ENCODE data around the gene COPZ1.
"Not testable (repeated sequence)": the region's sequence is repeated elsewhere in the genome, so short reads cannot be mapped to it uniquely, and the experiment has no call there.

The COPZ1 gene

DNA sequence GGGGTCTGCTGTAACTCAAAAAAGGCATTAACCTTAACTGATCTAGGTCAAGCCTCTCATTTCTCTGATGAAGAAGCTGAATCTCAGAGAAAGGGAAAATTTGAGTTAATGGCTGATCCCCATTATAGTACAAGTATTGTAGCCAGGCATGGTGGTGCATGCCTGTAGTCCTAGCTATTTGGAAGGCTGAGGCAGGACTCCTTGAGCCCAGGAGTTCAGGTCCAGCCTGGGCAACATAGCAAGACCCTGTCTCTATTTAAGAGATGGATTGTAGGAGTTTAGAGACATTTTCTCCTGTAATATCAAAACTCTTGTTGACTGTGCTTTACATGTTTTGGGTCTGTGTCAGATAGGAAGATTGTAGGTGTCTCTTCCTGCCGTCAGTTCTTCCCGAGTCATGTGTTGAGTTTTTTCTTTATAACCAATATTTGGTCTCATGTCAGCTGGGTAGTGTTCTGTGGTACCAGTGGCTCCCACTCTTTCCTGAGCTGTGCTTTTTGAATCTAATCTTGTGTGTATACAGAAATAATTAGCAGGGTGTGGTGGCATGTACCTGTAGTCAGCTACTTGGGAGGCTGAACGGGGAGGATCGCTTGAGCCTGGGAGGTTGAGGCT lies 8.6 kb downstream of the COPZ1 start:
- no peak for DNase-seq (ENCODE audit: low spot score)

DNA sequence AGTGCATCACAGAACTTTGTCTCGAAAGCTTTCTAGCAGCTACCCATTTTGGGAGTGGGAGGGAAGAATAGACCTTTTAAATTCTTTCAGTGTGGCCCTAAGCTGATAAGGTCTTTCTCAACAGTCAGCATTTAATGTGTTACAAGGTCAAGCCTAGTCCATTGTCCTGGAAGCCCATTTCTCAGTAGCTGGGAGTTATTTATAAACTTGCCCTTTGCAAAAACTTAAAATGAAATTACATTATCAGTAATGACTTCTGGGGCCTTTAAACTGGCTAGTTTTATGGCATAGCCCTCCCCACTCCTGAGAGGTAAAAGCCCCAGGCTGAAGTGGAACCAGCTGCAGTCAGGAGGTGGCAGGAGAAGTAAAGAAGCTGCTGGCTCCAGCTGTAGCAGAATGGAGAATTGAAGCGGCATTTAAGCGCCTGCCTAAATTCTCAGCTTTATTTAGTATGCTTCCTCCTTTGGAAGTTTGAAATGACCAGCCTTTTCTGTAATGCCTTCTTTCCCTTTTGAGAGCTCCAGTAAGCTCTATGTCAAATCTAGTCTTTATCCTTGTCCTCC lies 12.4 kb downstream of the COPZ1 start:
- no peak for DNase-seq (ENCODE audit: low spot score)

DNA sequence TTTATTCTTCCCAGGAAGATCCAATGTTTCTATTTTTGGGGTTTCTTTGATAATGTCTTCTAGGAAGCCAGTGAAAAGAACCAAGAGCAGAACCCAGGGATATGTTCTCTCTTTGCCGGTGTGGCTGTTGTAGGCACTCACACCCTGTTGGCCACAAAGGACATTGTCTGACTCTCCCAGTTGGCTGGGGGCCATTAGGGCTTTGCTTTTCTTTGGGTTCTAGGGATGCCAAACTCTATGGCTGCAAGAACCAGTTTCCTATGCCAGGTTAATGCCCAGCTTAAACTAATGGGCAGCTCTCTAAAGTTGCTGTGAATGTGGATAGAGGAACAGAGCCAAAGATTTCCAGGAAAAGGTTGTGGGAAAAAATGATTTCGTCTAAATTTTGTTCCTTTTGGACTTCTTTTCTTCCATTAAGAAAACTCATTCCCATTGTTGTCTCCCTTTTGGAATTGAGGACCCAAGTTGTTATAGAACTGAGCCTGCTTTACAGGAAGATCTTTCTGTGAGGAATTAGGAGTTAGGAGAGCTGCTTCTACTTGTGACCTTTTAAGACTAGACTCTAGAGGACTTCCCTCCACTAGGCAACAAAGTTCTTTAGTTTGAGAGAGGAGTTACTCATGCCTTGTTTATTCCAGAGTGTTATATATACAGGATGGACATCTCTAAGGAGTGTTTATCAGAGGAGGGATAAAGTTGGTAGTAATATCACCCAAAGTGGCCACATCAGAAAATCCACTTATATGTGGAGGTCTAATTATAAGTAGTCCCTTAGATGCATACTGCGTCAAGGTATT lies 13.1 kb downstream of the COPZ1 start:
- DNase-seq (ENCODE audit: low spot score), result no peak

DNA sequence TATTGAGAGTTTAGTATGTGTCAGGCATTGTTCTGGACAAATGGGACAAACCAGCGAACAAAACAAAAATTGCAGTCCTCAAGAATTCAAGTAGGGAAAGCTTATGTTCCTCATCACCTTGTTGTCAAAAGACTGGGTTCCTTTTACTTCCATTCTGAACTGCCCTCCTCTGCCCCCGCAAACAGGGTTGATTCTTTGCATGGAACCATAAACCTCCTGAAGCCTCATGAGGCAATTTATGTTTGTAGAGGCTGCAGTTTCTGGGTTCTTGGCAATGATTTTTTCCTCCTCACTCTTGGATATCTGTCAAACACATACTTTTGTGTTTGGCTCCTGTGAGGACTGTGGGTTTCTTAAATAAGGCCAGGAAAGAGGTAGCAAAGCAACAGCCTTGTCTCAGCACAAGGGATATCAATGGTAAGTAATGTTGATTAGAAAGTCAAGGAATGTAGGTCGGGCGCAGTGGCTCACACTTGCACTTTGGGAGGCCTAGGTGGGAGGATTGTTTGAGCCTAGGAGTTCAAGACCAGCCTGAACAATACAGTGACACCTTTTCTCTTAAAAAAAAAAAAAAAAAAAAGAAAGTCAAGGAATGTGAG lies 13.9 kb downstream of the COPZ1 start:
- DNase-seq (ENCODE audit: low spot score), result no peak

DNA sequence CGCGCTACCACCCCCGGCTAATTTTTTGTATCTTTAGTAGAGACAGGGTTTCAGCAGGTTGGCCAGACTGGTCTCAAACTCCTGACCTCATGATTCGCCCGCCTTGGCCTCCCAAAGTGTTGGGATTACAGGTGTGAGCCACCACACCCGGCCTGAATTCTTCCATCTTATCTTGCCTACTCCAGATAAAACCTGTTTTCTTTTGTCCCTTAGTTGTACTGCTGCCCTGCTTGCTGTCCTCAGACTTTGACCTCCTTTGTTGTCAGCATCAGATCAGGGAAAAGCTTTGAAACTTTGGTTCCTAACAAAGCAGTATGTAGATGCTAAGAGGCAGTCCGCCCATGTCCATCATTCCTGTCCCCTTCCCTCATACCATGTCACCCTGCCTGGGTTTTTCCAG lies 15.9 kb downstream of the COPZ1 start:
- no peak for DNase-seq (ENCODE audit: low spot score)

DNA sequence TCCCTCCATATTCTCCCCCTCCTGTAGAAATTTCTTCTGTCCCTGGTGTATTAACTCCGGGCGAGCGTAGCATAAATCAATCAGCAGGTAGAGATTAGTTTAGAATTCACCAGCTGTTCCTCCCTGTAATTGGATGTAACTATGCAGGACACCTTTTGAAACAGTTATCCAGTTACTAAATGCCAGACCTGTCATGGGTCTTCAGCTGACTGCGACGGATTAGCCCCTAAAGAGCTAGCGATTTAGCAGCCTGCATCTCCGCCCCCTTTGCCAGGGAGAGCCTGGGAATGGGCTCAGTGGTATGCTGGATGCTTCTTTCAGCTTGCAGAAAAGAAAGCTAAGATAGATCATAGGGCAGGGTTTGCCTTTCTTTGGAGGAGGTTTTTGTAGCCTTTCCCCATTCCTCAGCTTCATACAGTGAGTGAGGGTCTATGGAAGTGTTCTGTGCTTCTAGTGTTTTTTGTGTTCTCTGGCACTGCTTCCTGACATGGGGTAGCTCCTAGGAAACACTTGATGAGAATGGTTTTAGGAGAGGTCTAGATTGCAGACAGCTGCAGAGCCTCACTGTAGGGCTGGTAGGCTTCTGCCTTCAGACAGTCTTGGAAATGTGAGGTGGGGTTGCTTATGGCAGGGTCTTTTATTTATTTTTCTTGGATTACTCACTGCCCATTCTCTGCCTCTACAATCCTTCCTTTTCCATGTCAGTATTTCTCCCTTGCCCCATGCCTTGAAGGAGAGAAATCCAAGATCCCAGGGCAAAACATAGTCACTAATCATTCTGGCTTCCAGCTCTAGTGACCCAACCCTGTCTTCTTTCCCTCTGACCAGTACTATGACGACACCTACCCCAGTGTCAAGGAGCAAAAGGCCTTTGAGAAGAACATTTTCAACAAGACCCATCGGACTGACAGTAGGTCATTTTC lies 16.7 kb downstream of the COPZ1 start:
- no peak for DNase-seq (ENCODE audit: low spot score)

DNA sequence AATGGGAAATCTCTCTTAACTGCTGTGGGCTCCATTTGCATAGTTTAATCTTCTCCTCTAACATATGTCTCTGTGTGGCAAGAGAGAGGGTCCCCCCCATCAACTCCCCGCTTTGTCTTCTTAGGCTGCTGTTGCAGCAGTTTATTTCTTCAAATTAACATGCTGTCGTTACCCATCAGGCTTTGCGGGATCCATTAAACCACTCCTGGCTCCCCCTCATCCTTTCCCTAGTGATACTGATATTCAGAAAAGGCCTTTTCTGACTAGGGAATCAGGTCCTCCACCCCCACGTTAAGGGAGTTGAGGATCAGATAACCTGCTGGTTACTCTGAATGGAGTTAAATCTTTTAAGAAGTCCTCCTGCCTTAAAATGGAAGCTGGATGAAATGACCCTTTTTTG lies 24.1 kb downstream of the COPZ1 start:
- DNase-seq (ENCODE audit: low spot score), result no peak

DNA sequence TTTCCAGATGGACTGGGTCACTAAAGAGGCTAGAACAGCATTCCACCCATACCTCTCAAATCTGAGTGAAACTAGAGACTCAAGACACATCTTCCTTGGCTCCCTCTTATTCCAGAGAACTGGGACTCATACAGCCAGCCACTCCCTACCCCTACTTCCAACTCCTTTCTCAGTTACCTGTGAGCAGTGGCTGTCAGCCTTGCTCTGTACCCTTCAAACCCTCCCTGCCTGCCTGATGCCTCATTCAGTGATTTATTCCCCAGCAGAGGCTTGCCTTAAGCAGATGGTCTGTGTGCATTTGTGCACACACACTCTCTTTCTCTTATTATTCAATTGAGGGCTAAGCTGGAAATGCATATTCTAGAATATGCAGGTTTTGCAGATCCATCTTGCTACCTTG lies 24.7 kb downstream of the COPZ1 start:
- no peak for DNase-seq (ENCODE audit: low spot score)

DNA sequence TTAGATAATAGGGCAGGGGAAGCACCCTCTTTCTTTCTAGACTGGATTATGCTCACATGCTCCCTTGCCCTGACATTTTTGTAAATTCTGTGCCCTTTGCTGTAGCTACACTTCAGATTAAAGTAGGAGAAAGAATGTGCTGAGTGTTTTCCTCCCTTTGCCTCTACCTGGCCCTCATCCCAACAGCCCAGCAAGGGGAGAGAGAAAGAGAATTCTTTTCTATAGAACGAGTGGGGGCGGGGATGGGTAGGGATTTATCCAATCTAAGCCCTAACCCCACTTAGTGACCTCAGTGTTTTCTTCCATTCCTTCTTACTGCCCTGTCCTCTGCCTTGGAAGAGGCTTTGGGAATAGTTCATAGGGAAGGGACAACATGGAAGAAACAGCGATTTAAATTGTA lies 25.8 kb downstream of the COPZ1 start:
- DNase-seq (ENCODE audit: low spot score), result no peak

DNA sequence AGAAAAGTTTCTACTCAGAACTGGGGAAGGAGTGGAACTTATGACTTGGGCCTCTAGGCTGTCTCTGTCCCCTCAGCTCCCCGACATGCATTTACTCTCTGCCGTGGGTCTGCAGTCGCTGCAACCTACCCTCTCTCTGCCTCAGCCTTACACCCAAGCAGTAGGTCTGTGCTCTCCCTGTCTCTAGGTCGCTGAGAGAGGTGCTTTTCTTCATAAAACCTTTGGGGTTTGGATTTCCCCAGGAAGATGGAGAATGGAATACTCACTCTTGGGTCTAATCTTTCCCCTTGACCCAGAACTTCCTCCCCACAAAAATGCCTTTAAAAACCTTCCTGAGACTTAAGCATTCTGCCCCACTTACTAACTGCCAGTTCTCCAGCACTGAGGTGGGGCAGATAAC lies 26.4 kb downstream of the COPZ1 start:
- DNase-seq (ENCODE audit: low spot score), result no peak

DNA sequence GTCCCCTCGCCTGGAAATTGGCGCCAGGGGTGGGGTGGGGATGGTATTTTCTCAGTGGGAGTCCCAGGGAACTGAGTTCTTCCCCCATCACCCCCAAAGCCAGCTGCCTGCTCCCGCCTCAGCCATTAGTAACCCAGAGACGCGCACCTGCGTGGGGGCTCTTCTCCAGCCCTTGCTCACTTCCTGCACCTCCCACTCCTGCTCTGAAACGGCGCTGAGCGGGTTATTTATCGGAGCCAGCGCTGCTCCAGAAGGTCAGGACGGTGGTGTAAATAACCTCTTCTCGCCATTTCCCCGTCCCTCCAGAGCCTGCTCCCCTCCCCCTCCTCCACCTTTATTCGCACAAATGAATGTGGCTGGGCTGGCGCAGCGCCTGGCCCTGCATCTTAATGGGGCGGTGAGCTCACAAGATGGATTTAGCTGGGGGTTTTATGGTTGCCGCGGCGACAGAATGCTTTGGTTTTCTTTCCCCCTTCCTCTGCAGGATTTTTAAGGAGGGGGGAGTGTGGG lies 27.1 kb downstream of the COPZ1 start:
- DNase-seq (ENCODE audit: low spot score), result no peak

DNA sequence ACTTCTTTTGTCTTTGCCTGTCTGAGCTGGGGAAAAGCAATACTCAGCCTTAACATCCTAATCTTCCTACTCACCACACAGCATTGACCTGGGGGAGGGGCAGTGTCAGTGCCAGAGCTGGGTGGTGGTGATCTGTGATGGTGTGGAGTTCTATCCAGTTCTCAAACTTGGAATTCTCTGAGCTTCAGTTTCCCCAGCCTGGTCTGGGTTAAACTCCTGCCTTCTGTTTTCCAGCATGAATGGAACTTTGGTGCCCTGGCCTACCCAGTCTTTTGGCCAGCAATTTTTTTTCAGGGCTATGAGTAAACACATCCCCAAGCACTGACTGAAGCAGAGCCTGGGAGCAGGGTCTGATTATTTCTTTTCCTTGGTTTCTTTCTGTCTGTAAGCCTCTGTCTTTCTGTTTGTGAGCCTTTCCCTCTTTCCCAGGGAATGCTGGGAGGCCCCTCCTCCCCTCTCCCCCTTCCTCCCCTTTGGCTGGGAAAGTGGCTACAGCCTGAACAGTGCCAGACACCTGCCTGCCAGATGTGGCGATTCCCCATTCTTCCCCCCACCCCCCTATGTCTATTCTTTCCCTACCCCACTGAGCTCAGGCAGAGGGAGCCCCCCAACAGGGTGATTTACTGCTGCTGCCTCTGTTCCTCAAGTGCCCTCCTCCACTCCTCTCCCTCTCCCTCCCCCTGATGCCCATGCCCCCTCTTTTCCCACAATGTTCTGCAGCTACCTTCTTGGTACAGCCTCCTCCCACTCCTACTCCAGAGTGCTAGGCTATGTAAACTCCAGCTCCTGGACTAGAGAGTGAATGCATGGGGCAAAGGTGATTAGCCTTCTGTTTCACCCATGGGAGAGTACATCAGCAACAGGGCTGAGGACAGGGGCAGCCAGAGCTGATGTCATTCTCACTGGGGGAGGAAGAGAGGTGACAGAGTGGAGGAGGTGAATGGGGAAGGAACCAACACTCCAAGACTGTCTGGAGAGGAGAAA lies 28.3 kb downstream of the COPZ1 start:
- DNase-seq (ENCODE audit: low spot score), result no peak

DNA sequence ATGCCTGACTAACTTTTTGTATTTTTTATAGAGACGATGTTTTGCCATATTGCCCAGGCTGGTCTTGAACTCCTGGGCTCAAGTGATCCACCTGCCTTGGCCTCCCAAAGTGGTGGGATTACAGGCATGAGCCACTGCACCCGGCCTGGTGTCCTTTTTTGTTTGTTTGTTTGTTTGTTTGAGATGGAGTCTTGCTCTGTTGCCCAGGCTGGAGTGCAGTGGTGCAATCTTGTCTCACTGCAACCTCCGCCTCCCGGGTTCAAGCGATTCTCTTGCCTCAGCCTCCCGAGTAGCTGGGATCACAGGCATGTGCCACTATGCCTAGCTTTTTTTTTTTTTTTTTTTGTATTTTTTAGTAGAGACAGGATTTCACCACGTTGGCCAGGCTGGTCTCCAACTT lies 29.3 kb downstream of the COPZ1 start:
- not testable (repeated sequence) for DNase-seq (ENCODE audit: low spot score)

DNA sequence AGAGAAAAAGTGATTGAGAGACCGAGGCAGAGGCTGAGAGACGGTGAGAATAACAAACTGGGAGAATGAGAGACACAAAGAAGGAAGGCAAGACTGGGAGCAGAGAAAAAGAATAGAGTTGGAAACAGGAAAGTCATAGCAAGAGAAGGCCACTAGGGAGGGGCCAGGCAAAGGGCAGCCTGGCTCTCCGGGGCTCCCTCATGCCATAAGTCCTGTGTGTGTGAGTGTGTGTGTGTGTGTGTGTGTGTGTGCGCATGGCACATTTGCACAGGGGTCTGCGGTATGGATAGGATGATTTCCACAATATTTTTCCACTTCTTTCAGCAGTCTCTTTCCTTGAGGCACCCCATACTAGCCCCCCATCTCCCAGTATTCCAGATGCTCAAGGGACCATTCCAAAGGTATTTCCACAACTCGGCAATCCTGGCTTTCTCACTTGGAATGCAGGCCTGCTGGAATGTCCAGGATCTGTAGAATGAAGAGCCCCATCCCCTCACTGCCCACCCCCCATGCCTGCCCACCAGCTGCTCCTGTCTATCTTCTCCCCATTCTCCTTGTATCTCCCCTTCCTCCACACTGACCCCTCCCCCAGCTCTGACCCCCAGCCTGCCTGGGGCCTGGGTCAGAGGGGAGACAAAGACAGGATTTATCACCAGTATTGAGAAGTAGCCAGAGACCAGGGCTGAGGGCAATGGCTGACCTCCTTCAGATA lies 30.3 kb downstream of the COPZ1 start:
- DNase-seq (ENCODE audit: low spot score), result no peak

DNA sequence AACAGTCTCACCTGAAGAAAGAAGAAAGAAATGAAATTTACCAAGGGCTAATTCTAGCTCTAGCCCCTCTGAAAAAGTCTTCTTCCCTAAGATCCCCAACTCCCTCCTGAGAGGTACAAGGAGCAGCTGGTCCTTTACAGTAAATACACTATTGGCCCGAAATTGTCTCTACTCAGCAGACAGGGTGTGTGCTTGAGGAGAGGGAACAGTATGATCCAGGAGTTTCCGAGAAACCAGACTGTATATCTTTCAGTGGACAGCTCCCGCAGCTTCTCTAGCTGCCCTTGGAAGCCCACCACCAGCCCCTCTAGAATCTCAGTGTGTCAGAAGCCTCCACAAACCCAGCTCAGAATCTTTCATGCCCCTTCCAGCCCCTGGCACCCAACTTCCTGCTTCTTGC lies 31.3 kb downstream of the COPZ1 start:
- no peak for DNase-seq (ENCODE audit: low spot score)

DNA sequence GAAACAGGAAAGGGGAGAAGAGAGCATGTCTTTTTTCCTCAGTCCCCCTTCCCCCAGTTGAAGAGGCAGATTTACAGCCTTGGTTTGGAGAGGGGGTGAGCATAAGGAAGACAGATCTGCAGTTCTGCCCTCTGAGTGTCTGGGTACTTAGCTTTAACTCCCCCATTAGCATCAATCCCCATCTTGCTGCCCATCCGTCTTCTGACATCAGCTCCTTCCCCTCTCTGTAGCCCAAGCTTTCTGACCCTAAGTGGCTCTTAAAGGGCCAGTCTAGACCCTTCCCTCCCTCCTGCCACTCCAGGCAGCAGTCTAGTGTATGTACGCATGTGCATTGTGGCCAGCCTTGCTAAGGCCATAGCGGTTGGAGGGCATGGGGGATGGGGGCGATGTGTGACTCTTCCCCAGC lies 32.0 kb downstream of the COPZ1 start:
- DNase-seq (ENCODE audit: low spot score), result no peak

DNA sequence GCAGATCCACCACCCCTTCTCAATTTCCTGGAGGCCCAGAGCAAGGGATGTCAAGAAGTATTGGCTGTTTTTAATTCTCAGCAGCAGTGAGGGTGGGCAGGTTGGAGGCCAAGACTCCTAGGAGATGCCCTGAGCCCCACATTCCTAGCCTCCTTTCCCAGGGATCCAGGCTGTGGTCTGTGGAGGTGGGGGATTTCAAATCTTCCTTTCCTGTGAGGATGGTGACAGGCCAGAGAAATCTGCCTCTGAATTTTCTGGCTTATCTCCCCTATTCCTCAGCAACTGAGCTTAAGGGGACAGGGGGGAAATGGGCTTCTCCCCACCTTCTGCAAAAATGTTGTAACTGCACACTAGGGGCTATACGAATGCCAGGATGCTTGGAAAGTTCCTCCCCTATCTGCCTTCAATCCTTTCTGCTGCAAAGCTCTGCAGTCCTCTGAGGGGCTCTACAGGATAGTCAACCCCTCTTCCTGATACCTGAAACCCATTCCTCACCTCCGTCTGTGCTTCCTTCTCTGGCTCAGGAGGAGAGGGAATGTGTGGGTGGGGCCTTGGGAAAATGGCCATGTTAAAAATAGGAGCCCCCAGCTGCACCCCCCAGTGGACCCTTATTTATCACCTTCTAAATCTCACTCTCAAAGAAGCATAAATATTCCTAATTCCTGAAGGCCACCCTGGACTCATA lies 32.7 kb downstream of the COPZ1 start:
- DNase-seq (ENCODE audit: low spot score), result no peak

DNA sequence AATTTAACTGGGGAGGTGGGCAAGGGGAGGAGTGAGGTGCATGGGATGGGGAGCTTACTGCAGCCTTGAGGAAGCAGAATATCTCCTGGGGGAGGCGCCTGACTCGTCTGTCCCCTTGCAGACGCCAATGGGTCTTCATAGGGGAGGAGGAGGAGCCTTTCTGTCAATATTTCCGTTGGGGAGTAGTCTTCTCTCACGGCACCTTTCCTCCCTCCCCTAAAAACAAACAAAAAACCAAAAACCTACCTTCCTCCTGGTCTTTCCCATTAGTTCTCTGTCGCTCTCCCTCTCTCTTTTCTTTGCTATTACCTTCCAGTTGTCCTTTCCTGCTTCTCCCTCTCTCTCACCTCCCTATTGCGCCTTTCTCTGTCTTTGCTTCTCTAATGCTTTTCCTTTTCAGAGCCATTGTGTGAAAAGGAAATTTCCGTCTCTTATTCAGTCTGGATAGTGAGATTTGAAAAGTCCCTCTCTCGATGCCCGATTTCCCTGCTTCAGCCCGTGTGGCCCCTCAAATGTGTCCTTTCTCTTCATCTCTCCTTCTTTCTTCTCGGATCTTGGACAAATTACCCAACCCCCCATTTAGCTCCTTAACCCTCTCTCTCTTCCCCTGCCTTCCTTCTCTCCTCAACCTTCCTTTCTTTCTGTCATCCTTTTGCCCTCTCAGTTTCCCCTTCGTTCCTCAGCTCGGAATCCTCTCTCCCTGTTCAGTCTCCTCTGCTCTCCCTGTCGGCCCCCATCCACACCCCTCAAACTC lies 33.4 kb downstream of the COPZ1 start:
- DNase-seq (ENCODE audit: low spot score), result peak; percentile 61

Data from CD4-positive, alpha-beta T cell treated with Interleukin-6 at 100 ng/mL for 8 hours (primary cell).